Measurements from ENCODE around the gene RBM7.

The RBM7 gene

DNA sequence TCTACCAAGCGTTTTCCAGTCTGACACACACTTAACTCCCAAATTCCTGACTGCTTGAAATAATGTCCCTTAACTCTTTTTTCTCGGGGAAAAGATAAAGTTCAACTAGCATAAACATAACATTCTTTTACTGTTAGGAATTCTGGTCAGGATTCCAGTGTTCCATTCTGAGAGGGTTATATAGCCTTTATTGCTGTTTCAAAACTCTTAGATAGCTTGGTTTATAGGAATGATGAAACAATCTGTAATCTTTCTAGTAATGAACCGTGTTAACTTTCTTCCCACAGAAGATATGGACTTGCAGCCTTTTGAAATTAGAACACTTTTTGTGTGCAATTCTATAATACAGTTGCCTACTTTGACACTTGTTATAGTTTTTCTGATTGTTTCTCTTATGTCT lies 47.4 kb downstream of the RBM7 start:
- no peak for DNase-seq (ENCODE audit: low spot score)
- FAIRE-seq = no peak

GRCh38 chr11:114448749-114449482 lies 48.5 kb downstream of the RBM7 start:
- FAIRE-seq (no peak), DNase-seq (ENCODE audit: low spot score) (no peak)

- no peak for DNase-seq (ENCODE audit: low spot score)
- no peak for FAIRE-seq
Observed at GRCh38 chr11:114449845-114450244, 49.4 kb downstream of the RBM7 start.

- DNase-seq (ENCODE audit: low spot score) (no peak), FAIRE-seq (no peak)
Observed at GRCh38 chr11:114452399-114452798, 51.9 kb downstream of the RBM7 start.

All from RCC 7860 (cell line).